T-helper 9 cell (primary cell): Measurements from ENCODE around the gene SNX2.

Source experiments
- DNase-seq: peaks from one replicate; pipeline ENCODE4 v3.0.0-alpha.2; 2020

The SNX2 gene

GRCh38 chr5:122774519-122774860, 390 bp upstream of the SNX2 start:
- DNase-seq = no peak

GRCh38 chr5:122775550-122776542, 966 bp downstream of the SNX2 start:
- no peak for DNase-seq

- no peak for DNase-seq
Measured at GRCh38 chr5:122778157-122778556, 3.3 kb downstream of the SNX2 start.

DNA sequence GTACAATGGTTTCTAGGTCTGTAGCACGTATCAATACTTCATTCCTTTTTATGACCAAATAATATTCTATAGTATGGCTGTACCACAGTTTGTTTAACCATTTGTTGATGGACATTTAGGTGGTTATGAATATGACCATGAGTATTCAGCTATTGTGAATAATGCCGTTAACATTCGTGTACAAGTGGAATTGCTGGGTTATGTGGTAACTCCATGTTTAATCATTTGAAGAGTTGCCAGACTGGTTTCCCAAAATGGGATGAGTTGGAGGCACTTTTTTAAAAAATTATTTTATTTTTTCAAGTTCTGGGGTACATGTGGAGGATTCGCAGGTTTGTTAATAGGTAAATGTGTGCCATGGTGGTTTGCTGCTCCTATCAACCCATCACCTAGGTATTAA, 4.6 kb downstream of the SNX2 start:
- no peak for DNase-seq

- no peak for DNase-seq
Measured at GRCh38 chr5:122780296-122780695, 5.4 kb downstream of the SNX2 start.

DNA sequence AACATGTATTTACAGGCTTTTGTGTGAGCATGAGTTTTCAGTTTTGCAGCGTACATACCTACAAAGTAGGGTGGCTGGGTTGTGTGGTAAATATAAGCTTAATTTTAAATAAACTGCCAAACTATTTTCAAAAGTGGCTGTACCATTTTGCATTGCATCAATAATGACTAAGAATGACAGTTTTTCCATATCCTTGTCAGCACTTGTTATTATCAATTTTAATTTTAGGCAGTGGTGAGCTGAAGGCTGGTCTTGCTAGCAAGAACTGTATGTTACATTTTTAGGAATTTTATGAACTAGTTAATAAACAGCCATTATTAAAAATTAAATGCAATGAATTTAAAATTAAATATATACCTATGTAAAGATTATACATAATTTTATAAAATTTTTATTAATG, 6.6 kb downstream of the SNX2 start:
- DNase-seq = no peak

GRCh38 chr5:122785294-122785693, 10.4 kb downstream of the SNX2 start:
- DNase-seq = no peak

GRCh38 chr5:122788371-122788770, 13.5 kb downstream of the SNX2 start:
- DNase-seq = no peak

DNA sequence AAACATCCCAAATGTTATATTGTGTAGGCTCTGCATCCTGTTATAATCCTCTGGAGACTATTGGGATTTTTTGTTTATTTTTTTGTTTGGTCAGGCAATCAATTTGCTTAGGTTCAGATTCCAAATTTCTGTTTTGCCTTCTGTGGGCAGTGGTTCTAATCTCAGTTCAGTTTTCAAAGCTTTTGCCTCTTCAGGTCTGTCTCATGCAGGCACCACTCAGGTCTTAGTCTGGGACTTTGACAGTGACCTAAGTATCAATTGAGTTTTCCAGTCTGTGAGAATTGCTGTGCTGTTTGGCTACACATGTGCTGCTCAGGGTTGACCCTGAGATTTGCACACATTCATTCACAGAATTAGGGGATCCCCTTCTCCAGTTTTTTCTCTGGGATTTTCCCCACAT, 14.1 kb downstream of the SNX2 start:
- DNase-seq = no peak

DNA sequence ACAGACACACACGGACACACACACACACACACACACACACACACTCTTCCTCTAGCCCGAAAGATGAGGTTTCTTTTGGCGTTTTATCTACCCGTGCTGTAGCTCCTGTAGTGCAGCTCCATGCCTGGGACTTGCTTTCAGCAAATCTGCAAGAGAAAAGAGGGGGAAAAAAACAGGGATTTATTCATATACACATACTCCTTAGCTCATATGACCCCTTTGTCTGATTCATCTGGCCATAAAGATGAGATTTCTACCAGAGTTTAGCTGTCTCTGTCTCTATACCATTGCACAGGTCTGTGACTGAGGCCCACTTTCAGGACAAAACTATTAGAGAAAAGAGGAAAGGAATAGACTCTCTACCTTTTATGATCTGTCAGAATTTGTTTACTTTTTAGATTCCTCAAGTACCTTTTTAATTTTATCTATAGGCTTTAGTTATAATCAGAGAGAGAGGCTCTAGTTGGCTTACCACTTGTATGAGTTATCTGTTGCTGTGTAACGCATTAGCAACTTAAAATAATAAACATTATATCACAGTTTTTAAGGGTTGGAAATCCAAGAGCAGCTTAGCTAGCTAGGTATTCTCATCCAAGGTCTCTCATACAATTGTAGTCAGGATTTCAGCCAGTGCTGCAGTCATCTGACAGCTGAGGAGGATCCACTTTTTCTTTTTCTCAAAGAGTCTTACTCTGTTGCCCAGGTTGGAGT, 14.7 kb downstream of the SNX2 start:
- no peak for DNase-seq

DNA sequence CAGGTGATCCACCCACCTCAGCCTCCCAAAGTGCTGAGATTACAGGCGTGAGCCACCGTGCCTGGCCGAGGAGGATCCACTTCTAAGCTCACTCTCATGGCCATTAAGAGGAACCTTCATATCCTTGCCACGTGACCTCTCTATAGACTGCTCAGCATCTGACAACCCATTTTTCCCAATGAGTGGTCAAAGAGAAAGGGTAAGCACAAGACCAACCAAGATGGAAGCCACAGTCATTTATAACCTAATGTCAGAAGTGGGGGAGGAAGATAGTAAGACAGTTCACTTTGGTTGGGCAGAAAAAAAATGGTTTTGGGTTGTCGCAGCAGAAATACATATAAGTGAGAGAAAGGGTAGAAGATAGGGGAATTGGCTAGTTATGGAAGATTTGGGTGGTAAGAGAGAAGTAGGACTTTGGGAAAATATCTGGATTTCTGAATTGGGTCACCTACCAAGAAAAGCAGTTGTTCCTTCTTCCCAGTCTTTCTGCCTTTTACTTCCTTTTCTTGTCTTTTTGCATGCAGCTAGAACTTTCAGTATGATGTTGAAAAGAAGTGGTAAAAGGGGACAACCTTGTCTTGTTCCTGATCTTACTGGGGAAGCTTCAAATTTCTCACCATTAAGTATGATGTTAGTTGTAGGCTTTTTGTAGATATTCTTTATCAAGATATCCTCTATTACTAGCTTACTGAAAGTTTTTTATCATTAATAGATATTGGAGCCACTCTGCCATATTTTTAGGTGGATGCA, 15.6 kb downstream of the SNX2 start:
- DNase-seq = no peak

DNA sequence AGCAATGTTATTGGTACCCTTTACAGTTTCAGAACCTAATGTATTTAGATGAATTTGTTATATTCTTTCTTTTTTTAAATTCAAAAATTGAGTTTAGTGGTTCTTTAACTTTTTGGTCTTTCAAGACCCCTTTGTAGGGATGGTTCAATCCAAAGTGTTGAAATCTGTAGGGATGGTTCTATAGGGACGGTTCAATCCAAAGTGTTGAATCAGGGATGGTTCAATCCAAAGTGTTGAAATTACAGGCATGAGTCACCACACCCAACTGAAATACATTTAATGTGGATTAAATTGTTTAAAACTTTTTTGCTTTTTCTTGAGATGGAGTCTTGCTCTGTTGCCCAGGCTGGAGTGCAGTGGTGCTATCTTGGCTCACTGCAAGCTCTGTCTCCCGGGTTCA, 30.6 kb downstream of the SNX2 start:
- no peak for DNase-seq

DNA sequence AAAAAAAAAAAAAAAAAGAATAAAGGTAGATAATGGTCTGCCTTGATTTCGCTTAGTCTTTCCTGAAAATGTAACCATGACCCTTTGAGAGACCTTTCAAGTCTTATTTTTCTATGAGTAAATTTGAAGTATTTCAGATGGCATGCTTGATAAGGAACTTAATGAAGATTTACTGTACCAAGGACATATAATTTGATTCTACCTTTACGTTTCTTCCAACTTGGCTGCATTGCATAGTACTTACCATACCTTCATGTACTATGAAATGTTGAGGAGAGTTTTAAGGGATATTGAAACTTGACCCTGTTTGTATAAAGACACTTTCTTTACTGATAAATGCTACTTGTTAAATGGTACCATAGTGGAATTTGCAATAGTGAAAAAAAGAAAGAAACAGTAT, 35.5 kb downstream of the SNX2 start:
- DNase-seq = no peak

DNA sequence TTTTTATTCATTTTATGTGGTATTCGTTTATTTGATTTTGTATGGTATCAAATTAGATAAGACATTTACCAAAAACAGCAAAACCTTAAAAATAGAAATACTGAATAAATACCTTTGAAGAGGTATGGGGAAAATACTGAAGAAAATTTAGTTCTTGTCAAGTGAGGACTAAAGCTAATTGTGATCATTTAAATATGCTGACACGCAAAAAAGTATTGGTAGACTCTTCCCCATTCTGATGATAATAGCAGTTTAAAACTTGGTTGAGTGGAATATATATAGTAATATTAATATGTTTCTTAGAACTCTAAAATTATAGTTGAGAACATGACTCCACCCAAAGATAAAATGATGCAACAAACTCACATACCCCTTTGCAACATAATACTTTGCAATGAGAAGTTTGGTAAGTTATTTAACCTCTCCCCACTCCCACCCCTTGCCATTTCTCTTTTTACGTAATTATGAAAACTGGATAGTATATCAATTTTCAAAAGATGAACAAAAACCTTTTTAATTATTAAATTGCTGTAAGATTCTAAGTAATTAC, 40.4 kb downstream of the SNX2 start:
- DNase-seq = no peak

DNA sequence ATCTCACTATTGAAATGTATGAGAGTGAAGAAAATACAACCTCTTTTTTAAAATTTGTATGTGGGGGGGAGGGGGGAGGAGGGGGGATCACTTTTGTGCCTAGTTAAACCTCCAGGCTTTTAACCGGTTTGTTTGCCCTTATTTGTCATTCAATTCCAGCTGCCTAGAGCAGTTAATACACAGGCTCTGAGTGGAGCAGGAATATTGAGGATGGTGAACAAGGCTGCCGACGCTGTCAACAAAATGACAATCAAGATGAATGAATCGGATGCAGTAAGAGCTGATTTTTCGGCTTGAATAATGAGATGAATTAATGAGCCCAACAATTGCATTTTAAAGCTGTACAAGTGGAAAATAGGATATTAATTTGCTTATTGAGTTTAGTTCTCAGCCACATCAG, 41.9 kb downstream of the SNX2 start:
- DNase-seq = no peak

- DNase-seq = no peak
Measured at GRCh38 chr5:122831984-122832383, 57.1 kb downstream of the SNX2 start.

DNA sequence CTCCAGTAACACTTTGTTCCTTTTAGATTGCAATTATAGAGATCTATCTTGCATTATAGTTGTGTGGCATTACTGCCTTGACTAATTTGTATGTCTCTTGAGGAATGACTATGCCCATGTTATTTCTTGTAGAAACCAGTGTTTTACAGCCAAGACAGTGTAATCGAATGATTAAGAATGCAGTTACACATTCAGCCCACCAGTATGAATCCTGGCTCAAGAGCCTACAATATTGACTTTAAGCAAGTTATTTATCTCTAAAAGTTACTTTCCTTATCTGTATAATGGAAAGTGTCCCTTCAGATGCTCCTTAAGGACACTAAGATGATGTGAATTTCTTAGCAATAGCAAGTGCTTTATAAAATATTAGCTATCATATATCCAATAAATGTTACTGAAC, 60.8 kb downstream of the SNX2 start:
- DNase-seq = no peak

- DNase-seq = no peak
Measured at GRCh38 chr5:122836947-122837346, 62.1 kb downstream of the SNX2 start.

DNA sequence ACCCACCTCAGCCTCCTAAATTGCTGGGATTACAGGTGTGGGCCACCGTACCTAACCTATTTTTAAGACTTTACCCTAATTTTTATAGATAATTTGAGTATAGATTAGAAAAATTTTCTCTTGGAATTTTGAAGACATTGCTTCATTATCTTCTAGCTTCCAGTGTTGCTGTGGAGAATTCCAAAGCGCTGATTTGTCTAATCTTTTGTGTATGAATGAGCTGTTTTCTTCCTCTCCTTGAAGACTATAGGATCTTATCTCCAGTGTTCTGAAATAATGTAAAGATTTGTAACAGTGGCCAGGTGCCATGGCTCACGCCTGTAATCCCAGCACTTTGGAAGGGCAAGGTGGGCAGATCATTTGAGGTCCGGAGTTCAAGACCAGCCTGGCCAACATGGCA, 64.9 kb downstream of the SNX2 start:
- DNase-seq = no peak

DNA sequence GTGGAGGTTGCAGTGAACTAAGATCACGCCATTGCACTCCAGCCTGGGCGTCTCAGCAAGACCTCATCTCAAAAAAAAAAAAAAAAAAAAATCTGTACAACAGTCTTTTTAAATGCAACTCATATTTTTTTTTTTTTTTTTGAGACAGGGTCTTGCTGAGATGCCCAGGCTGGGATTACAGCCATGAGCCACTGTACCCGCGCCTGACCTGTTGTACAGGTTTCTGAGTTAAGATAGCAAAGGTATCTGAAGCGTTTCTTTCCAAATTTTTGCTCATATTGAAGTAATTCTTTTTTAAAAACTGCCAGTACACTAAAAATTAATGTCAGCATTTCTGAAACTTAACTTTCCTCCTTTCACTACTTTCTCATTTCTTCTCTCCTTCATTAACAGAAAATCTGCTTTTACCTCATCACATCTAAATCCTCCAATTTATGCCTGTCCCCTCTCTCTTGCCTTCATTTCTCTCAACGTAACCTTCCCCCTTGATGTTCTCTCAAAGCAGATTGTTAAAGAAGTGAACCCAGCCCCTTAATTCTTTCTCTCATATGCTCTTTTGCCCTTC, 67.2 kb downstream of the SNX2 start:
- no peak for DNase-seq

DNA sequence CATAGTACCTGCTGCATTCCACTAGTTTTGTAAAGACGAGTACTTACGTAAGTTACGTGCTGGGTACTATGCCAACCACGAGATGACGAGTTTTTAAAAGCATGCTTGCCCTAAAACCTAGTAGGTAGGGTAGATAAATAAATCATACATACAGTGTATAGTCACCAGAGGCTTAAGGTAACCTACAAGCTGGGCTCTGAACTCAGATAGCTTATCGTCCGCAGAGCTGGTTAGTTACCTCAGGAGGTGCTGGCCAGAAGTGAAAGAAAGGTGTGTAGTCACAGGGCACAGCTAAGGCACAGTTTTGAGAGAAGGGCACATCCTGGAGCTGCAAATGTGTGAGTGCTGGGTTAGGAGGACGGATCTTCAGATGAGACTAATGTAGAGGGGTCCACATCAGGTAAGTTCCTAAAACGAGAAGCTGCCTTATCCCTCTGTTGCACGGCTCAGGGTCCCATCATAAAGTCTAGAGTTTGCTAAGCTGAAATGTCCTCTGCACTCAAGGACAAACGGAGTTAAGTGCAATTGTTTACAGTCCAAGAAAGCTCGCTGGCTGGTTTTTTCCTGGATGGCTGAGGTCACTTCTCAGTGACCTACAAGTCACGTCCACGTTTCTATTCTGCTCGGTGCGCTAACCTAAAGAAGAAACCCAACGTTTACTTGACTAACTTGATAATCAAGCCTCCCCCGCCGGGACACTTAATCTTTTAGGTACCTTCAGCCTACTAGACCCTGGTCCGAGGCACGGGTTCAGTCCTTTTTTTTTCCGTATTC, 69.4 kb downstream of the SNX2 start:
- no peak for DNase-seq

DNA sequence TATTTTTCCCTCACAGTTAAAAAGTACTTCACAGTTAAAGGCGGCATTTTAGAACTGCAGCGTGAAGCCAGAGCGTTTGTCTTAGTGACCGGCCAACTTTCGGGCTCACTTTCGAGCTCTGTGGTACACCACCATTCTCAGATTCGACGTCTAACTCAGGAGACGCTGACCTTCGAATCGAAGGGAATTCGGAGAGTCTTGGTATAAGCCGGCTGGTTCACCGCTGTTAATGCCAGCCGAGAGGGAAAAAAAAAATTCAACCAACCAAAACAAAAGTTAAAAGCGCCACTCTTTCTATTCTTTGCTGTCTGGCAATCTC, 70.0 kb downstream of the SNX2 start:
- DNase-seq = no peak
